Myocyte (in vitro differentiated cells): Measurements from ENCODE around the gene CCNE1. TPM values are rescaled to one million over a fixed set of nuclear protein-coding genes. Genes with fewer than 3 reads are reported as not detected.

ENCODE experiments used
- total RNA-seq: library from RNA; depleted of rRNA; stranded (reverse); fragments of >200 nt; gene quantifications from 2 replicates; pipeline ENCODE4 v1.2.3, GENCODE V29; 2014

Gene CCNE1
- total RNA-seq, 1 donor from 2014 or later, result 7.8 TPM

Other genes with a start within 250 kb of the CCNE1 start
- gene POP4, start 205.7 kb upstream of the CCNE1 start, total RNA-seq, result 58.3 and 67.9 TPM in 2 replicates
- gene PLEKHF1, start 146.5 kb upstream of the CCNE1 start, total RNA-seq, result 29.3 and 38.1 TPM in 2 replicates
- 64.7 and 69.7 TPM in 2 replicates for gene C19orf12, start 96.7 kb upstream of the CCNE1 start, total RNA-seq
- 67.7 and 69.2 TPM in 2 replicates for gene URI1, start 130.2 kb downstream of the CCNE1 start, total RNA-seq